Loucy (cell line): ENCODE data around the gene FAM3C.

ENCODE experiments used
- CTCF ChIP-seq: fragments of 200-600 bp; sonication (generic); conservative IDR thresholded peaks from 2 replicates; pipeline ENCODE4 v1.5.1; 2014; ENCODE audit warnings: mild to moderate bottlenecking, antibody characterized with exemption, low read length
- EZH2phosphoT487 ChIP-seq: fragments of 200-600 bp; IDR thresholded peaks from 2 replicates; pipeline ENCODE4 v1.6.1; 2018; ENCODE audit warnings: antibody characterized with exemption, mild to moderate bottlenecking, moderate library complexity, borderline replicate concordance

DNA sequence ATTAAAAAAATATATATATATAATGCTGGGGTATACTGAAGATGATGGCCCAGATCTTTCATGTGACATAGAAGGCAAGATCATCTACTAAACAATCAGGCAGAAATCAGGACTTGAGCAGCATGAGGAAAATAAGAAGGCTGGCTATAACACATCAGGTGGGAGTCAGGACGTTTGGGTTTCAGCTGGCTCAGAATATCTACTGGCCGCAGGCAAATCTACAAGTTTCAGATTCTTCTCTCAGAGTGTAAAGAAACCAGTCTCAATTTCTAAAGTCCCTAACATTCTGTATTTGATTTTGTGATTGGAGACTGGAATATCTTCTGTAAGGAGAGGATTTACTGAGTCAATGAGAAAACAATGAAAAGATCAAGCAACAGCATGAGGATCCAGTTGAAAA is 37.7 kb upstream of the FAM3C start:
- TF ChIP-seq CTCF: no peak
- TF ChIP-seq EZH2phosphoT487: no peak
